HG03196 (cell line): ENCODE data around the gene UAP1L1.

Experiments used
- ATAC-seq: cut with Tn5 transposase; IDR thresholded peaks from one replicate; pipeline ENCODE4 v1.9.1; 2021; ENCODE audit not compliant: unreplicated experiment

UAP1L1 gene

GRCh38 chr9:137128158-137128861 lies 51.0 kb downstream of the UAP1L1 start:
- no peak for ATAC-seq

GRCh38 chr9:137128862-137129455 lies 51.6 kb downstream of the UAP1L1 start:
- ATAC-seq, result peak; percentile 8

GRCh38 chr9:137129456-137130175 lies 52.3 kb downstream of the UAP1L1 start:
- ATAC-seq, result peak; percentile 75

- ATAC-seq, result peak; percentile 3
Measured at GRCh38 chr9:137130176-137130755, 52.9 kb downstream of the UAP1L1 start.
